ENCODE results near the gene SRSF11.

DNA sequence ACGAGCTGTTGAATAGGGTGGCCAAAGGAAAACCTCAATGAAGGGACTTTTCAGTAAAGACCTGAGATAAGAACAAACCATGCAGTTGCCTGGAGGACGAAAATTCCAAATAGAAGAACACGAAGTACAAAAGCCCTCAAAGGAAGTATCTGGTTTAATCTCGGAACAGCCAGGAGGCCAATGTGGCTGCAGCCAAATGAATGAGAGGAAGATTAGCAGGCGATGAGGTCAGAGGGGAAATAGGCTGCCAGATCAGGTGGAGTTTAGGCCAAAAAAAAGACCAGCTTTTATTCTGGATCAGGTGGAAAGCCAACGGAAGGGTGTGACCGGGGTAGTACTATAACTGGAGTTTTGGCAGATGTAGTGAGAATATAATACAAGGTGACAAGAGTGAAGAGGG, 43.7 kb downstream of the SRSF11 start:
- no peak for TF ChIP-seq GATA3 (IDR thresholded peaks at IDR 0.05; ENCODE audit: low read depth, low read length)
- no peak for TF ChIP-seq GATA2 (IDR thresholded peaks at IDR 0.05; ENCODE audit: low read depth, low read length)

Data from SH-SY5Y (cell line).